ENCODE data around the gene ACAD11. TPM values are rescaled to one million over a fixed set of nuclear protein-coding genes. Genes with fewer than 3 reads are reported as not detected.

ACAD11 gene
- total and polyA plus RNA-seq, 9 of the 15 experiments (the other 6 are each of a cell fraction or from before 2014, with no cell fraction given) = 1.3 to 8.4 (median 4.0) TPM

DNA sequence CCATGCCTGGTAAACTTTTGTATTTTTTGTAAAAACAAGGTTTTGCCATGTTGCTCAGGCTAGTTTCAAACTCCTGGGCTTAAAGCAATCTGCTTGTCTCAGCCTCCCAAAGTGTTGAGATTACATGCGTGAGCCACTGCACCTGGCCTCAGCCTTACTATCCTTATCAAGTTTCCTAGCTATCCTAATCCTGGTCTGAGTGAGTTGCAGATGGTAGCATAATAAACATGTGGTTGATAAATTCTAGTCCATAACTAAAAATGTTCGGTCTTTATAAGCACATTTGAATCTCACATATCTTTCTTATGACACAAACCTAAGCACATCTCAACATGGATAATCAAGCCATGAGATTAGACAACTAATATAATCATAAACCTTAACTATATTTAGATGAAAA is 44.1 kb upstream of the ACAD11 start (continued):
- no peak for TF ChIP-seq HNRNPL (IDR thresholded peaks at IDR 0.05; ENCODE audit: low read depth, low read length)

DNA sequence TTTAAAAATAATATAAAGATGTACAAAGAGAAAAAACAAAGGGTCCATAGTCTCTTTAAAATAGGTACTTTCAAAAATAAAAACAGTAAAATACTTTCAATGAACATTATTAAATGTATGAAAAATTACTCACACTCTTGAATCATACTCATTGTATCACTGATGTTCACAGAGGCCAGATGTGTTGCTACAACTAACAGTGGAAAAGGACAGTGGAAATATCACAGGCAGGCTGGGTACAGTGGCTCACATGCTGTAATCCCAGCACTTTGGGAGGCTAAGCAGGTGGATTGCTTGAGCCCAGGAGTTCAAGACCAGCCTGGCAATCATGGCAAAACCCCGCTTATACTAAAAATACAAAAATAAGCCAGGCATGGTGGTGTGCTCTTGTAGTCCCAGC is 35.8 kb upstream of the ACAD11 start:
- intact Hi-C loops (cut with micrococcal nuclease) = no loop called here
- BruUV-seq (replicated peaks) = no TSS peak
- no peaks in the 10 kb centered on the region for H3K27me3 ChIP-seq (ENCODE audit: control insufficient read depth in 2 of 2, insufficient read depth in 2 of 2, low read length in 2 of 2)
- no peaks in the 10 kb centered on the region for H4K20me1 ChIP-seq (replicated peaks; ENCODE audit: control insufficient read depth, insufficient read depth, low read length)
- no peak for TF ChIP-seq MAFK (IDR thresholded peaks at IDR 0.05; ENCODE audit: low read length)
- no peak for TF ChIP-seq RFX7 (CRISPR knock-in tag; IDR thresholded peaks at IDR 0.05)
- TF ChIP-seq SMARCC2 (IDR thresholded peaks at IDR 0.05; ENCODE audit: low read depth) = no peak
- TF ChIP-seq ATF1 (CRISPR knock-in tag; IDR thresholded peaks at IDR 0.05) = no peak
- no peak for TF ChIP-seq ATF1 (tag; IDR thresholded peaks at IDR 0.05)
- no peak for TF ChIP-seq RB1 (IDR thresholded peaks at IDR 0.05; ENCODE audit: low read depth)
- TF ChIP-seq NFIC (IDR thresholded peaks at IDR 0.05) = no peak
- TF ChIP-seq HDAC3 (IDR thresholded peaks at IDR 0.05; ENCODE audit: borderline replicate concordance, partially characterized antibody) = no peak
- no peak for TF ChIP-seq LEF1 (IDR thresholded peaks at IDR 0.05)
- no peak for TF ChIP-seq TAF15 (IDR thresholded peaks at IDR 0.05; ENCODE audit: low read depth, low read length)
- TF ChIP-seq, protein P1, sequence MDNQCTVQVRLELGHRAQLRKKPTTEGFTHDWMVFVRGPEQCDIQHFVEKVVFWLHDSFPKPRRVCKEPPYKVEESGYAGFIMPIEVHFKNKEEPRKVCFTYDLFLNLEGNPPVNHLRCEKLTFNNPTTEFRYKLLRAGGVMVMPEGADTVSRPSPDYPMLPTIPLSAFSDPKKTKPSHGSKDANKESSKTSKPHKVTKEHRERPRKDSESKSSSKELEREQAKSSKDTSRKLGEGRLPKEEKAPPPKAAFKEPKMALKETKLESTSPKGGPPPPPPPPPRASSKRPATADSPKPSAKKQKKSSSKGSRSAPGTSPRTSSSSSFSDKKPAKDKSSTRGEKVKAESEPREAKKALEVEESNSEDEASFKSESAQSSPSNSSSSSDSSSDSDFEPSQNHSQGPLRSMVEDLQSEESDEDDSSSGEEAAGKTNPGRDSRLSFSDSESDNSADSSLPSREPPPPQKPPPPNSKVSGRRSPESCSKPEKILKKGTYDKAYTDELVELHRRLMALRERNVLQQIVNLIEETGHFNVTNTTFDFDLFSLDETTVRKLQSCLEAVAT (IDR thresholded peaks at IDR 0.05) = no peak
- no peak for TF ChIP-seq KDM1A (IDR thresholded peaks at IDR 0.05)
- H3K79me2 ChIP-seq (ENCODE audit: control insufficient read depth, insufficient read depth, low read length) = no peaks in the 10 kb centered on the region
- DNase-seq (ENCODE audit: extremely low read depth in 1 of 4, low spot score in 3 of 4) (no peak), FAIRE-seq (no peak), ATAC-seq (no peak)
- H3K27ac ChIP-seq (ENCODE audit: extremely low read depth, low read depth, low read length) = no peak overlapping the region
- no peak overlapping the region for H2AFZ ChIP-seq (ENCODE audit: low read depth, low read length)
- no peak overlapping the region for H3K4me2 ChIP-seq (ENCODE audit: insufficient read depth, low read length)
- H3K4me1 ChIP-seq (replicated peaks in 1 of 2; ENCODE audit: control insufficient read depth in 2 of 2, insufficient read depth in 2 of 2, low read length in 2 of 2) = no peaks in the 10 kb centered on the region
- POLR2A ChIA-PET = no interaction called here
- 63% methylated on average over 1 of the region's 1 CpG for WGBS (ENCODE audit: insufficient coverage, low coverage, missing lambda C conversion rate)
- no peak overlapping the region for H3K9ac ChIP-seq (ENCODE audit: insufficient read depth in 1 of 2, low read depth in 2 of 2, low read length in 2 of 2)
- peaks cover 29% of the 10 kb centered on the region; the same call in 1 of the 3 replicates for H3K36me3 ChIP-seq (ENCODE audit: control insufficient read depth, insufficient read depth, low read length)
- H3K9me1 ChIP-seq (ENCODE audit: control insufficient read depth, insufficient read depth, low read length) = no peaks in the 10 kb centered on the region
- in situ Hi-C loops (cut with MboI) = no loop called here
- CTCF ChIA-PET (ENCODE audit: low intra/inter-chr PET ratio) = no interaction called here
- H3K4me3 ChIP-seq = no peak overlapping the region
- no peaks in the 10 kb centered on the region for H3K9me3 ChIP-seq (replicated peaks; ENCODE audit: control insufficient read depth, insufficient read depth, low read depth, low read length)
